ENCODE data around the gene PDE2A.

DNA sequence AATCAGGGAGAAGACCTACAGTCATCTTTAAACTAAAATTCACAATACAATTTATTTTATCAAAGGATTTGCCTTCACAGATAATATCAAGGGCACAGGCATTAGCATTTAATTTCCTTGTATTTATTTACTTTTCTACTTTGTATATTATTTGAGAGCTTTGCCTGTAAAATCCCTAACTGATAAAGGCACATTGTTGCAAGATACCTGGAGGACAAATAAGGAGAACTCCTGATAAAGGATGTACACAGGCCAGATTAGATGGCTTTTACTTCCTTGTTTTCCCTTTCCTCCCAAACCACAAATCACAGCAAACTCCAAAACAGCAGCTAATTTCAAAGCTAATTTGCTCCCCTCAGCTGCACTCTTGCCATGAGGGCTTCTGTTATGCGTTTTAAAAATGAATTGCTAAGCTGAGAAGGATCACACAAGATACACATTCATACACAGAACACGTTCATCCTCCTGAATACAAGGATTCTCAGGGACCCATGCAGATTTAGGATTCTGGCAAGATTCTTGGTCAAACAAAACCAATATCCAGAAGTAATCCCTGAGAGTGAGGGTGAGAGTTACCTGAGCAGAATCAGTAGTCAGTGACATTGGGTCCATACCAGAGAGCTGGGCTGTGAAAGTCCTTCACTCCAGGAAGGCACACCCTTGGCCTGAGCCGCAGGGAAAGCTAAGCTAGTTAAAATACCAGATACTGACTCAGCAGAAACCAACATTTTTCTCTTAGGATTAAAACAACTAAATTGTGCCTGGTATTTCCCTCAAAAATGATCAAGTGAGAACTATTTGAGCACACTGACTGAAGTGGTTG lies 139.6 kb downstream of the PDE2A start:
- TF ChIP-seq CTCF (IDR thresholded peaks at IDR 0.05) (no peak), ESRRA (CRISPR knock-in tag; IDR thresholded peaks at IDR 0.05; ENCODE audit: borderline replicate concordance) (no peak)

Data from WTC11 (cell line).